NCI-H1417 (cell line): Measurements from ENCODE around the gene IGFL2.
"Not testable (repeated sequence)": the region's sequence is repeated elsewhere in the genome, so short reads cannot be mapped to it uniquely, and the experiment has no call there.

Experiments used
- DNase-seq, 3 experiments: peaks; one replicate each; lab custom pipeline; 2025; lab: John Stamatoyannopoulos, UW

The IGFL2 gene

GRCh38 chr19:46189971-46190888 lies 42.2 kb downstream of the IGFL2 start:
- no peak for DNase-seq

GRCh38 chr19:46191356-46191755 lies 43.3 kb downstream of the IGFL2 start:
- no peak for DNase-seq

GRCh38 chr19:46191972-46192371 lies 43.9 kb downstream of the IGFL2 start:
- DNase-seq, result no peak

GRCh38 chr19:46192626-46192991 lies 44.6 kb downstream of the IGFL2 start:
- DNase-seq, result not testable (repeated sequence)

- no peak for DNase-seq
Measured at GRCh38 chr19:46192992-46193650, 45.1 kb downstream of the IGFL2 start.

GRCh38 chr19:46193678-46194077 lies 45.6 kb downstream of the IGFL2 start:
- no peak for DNase-seq

- no peak for DNase-seq
Measured at GRCh38 chr19:46195104-46195503, 47.1 kb downstream of the IGFL2 start.

- not testable (repeated sequence) for DNase-seq
Measured at GRCh38 chr19:46195919-46196318, 47.9 kb downstream of the IGFL2 start.

- no peak for DNase-seq
Measured at GRCh38 chr19:46196410-46197124, 48.5 kb downstream of the IGFL2 start.

GRCh38 chr19:46197314-46198070 lies 49.5 kb downstream of the IGFL2 start:
- no peak for DNase-seq

GRCh38 chr19:46198756-46199155 lies 50.7 kb downstream of the IGFL2 start:
- no peak for DNase-seq

GRCh38 chr19:46201454-46202310 lies 53.6 kb downstream of the IGFL2 start:
- no peak for DNase-seq

- DNase-seq, result no peak
Measured at GRCh38 chr19:46202426-46202825, 54.4 kb downstream of the IGFL2 start.

GRCh38 chr19:46202872-46203860 lies 55.1 kb downstream of the IGFL2 start:
- DNase-seq, result no peak

GRCh38 chr19:46204008-46204407 lies 56.0 kb downstream of the IGFL2 start:
- DNase-seq, result no peak

GRCh38 chr19:46205183-46205984 lies 57.3 kb downstream of the IGFL2 start:
- DNase-seq, result no peak

GRCh38 chr19:46206176-46206575 lies 58.1 kb downstream of the IGFL2 start:
- DNase-seq, result no peak

GRCh38 chr19:46206682-46207081 lies 58.6 kb downstream of the IGFL2 start:
- no peak for DNase-seq

GRCh38 chr19:46207858-46208257 lies 59.8 kb downstream of the IGFL2 start:
- DNase-seq, result not testable (repeated sequence)
